PC-3 (cell line): ENCODE data around the gene SSR2.

ENCODE experiments used
- EZH2 ChIP-seq: fragments of 300-600 bp; sonication (generic); IDR thresholded peaks from one replicate; pipeline ENCODE4 v1.6.1; 2017; ENCODE audit warnings: antibody characterized with exemption, mild to moderate bottlenecking, low read length; ENCODE audit not compliant: unreplicated experiment
- EZH2phosphoT487 ChIP-seq: fragments of 300-600 bp; sonication (generic); IDR thresholded peaks from 2 replicates; pipeline ENCODE4 v1.6.1; 2018; ENCODE audit warnings: mild to moderate bottlenecking, antibody characterized with exemption, low read length, borderline replicate concordance
- TF ChIP-seq, protein P1 (sequence below): fragments of 300-600 bp; sonication (generic); conservative IDR thresholded peaks from 2 replicates; pipeline ENCODE4 v1.5.1; 2017; ENCODE audit warnings: antibody characterized with exemption, low read depth, mild to moderate bottlenecking, low read length

GRCh38 chr1:155966135-155966534 is 54.6 kb downstream of the SSR2 start:
- TF ChIP-seq, protein P1, sequence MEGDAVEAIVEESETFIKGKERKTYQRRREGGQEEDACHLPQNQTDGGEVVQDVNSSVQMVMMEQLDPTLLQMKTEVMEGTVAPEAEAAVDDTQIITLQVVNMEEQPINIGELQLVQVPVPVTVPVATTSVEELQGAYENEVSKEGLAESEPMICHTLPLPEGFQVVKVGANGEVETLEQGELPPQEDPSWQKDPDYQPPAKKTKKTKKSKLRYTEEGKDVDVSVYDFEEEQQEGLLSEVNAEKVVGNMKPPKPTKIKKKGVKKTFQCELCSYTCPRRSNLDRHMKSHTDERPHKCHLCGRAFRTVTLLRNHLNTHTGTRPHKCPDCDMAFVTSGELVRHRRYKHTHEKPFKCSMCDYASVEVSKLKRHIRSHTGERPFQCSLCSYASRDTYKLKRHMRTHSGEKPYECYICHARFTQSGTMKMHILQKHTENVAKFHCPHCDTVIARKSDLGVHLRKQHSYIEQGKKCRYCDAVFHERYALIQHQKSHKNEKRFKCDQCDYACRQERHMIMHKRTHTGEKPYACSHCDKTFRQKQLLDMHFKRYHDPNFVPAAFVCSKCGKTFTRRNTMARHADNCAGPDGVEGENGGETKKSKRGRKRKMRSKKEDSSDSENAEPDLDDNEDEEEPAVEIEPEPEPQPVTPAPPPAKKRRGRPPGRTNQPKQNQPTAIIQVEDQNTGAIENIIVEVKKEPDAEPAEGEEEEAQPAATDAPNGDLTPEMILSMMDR = no peak; the same call in 1 of the 2 replicates
- TF ChIP-seq EZH2 (no peak), EZH2phosphoT487 (no peak)
